OCI-LY3 (cell line): Measurements from ENCODE around the gene KRTAP10-4.

ENCODE experiments used
- H2AFZ ChIP-seq: fragments of 200-600, 300-600 bp; shearing (Covaris generic); 2 replicates; pipeline ENCODE4 v1.6.0; 2014; ENCODE audit warnings: antibody characterized with exemption, low read depth, low read length
- H3K27ac ChIP-seq: fragments of 200-600, 300-600 bp; sonication (generic); 2 replicates; pipeline ENCODE4 v1.5.1; 2014; ENCODE audit warnings: mild to moderate bottlenecking, low read length, moderate library complexity, mixed read lengths
- H3K27me3 ChIP-seq: fragments of 200-600, 300-600 bp; sonication (generic); 2 replicates; pipeline ENCODE4 v1.6.1; 2014; ENCODE audit warnings: low read depth, low read length, mixed read lengths
- H3K36me3 ChIP-seq: fragments of 200-600, 300-600 bp; sonication (generic); replicated peaks from 2 replicates; pipeline ENCODE3; 2014; ENCODE audit warnings: low read depth, low read length, mixed read lengths
- H3K4me1 ChIP-seq: fragments of 300-600, 200-600 bp; sonication (generic); 2 replicates; pipeline ENCODE4 v1.6.1; 2014; ENCODE audit warnings: low read length, mixed read lengths
- H3K4me2 ChIP-seq: fragments of 200-600, 300-600 bp; sonication (generic); 2 replicates; pipeline ENCODE4 v1.6.1; 2014; ENCODE audit warnings: low read length, mixed read lengths
- H3K4me3 ChIP-seq: fragments of 300-600, 200-600 bp; sonication (generic); 2 replicates; pipeline ENCODE4 v1.5.1; 2014; ENCODE audit warnings: antibody characterized with exemption, mild to moderate bottlenecking, low read length, moderate library complexity
- H3K79me2 ChIP-seq: fragments of 300-600, 200-600 bp; shearing (Covaris generic); 2 replicates; pipeline ENCODE4 v1.6.1; 2014; ENCODE audit warnings: mild to moderate bottlenecking, low read length, mixed read lengths
- H3K9ac ChIP-seq: fragments of 300-600, 200-600 bp; shearing (Covaris generic); 2 replicates; pipeline ENCODE4 v1.6.0; 2014; ENCODE audit warnings: mild to moderate bottlenecking, low read length, moderate library complexity
- H3K9me3 ChIP-seq: fragments of 200-600, 300-600 bp; shearing (Covaris generic); 2 replicates; pipeline ENCODE4 v1.6.1; 2014; ENCODE audit warnings: low read length, mixed read lengths; ENCODE audit not compliant: insufficient read depth
- H4K20me1 ChIP-seq: fragments of 200-600, 300-600 bp; sonication (generic); 2 replicates; pipeline ENCODE4 v1.6.1; 2016; ENCODE audit warnings: low read length, mixed read lengths; ENCODE audit not compliant: insufficient read depth
- CTCF ChIP-seq: fragments of 200-600, 300-600 bp; sonication (generic); IDR thresholded peaks from 2 replicates; pipeline ENCODE4 v1.5.1; 2014; ENCODE audit warnings: antibody characterized with exemption, low read length, low read depth
- EZH2phosphoT487 ChIP-seq: fragments of 200-600 bp; shearing (Covaris generic); IDR thresholded peaks from 2 replicates; pipeline ENCODE4 v1.6.1; 2018; ENCODE audit warnings: antibody characterized with exemption, mixed run types, low read depth

KRTAP10-4 gene

GRCh38 chr21:44531606-44532564 lies 41.6 kb upstream of the KRTAP10-4 start:
- no peak overlapping the region for H3K4me3 ChIP-seq
- H3K9ac ChIP-seq = no peak overlapping the region
- H2AFZ ChIP-seq = no peak overlapping the region
- no peaks in the 10 kb centered on the region for H3K79me2 ChIP-seq
- no peak overlapping the region for H3K27ac ChIP-seq
- H3K36me3 ChIP-seq = no peaks in the 10 kb centered on the region
- H3K27me3 ChIP-seq = no peaks in the 10 kb centered on the region
- no peaks in the 10 kb centered on the region for H3K9me3 ChIP-seq
- H4K20me1 ChIP-seq = no peaks in the 10 kb centered on the region
- TF ChIP-seq EZH2phosphoT487 (no peak), CTCF (no peak)
- no peak overlapping the region for H3K4me2 ChIP-seq
- H3K4me1 ChIP-seq = no peaks in the 10 kb centered on the region

- H3K9ac ChIP-seq = no peak overlapping the region
- H3K36me3 ChIP-seq = no peaks in the 10 kb centered on the region
- no peak overlapping the region for H3K4me3 ChIP-seq
- no peaks in the 10 kb centered on the region for H3K9me3 ChIP-seq
- H3K4me2 ChIP-seq = no peak overlapping the region
- H2AFZ ChIP-seq = no peak overlapping the region
- H3K27ac ChIP-seq = no peak overlapping the region
- H3K79me2 ChIP-seq = no peaks in the 10 kb centered on the region
- no peaks in the 10 kb centered on the region for H3K4me1 ChIP-seq
- H3K27me3 ChIP-seq = no peaks in the 10 kb centered on the region
- TF ChIP-seq CTCF = no peak
- no peak for TF ChIP-seq EZH2phosphoT487
- H4K20me1 ChIP-seq = no peaks in the 10 kb centered on the region
These were observed 40.8 kb upstream of the KRTAP10-4 start for GRCh38 chr21:44532712-44533111.

- Histone ChIP-seq H3K4me1 (no peaks in the 10 kb centered on the region), H3K27ac (no peak overlapping the region), H3K79me2 (no peaks in the 10 kb centered on the region), H3K9me3 (no peaks in the 10 kb centered on the region), H2AFZ (no peak overlapping the region), H3K4me2 (no peak overlapping the region), H3K27me3 (no peaks in the 10 kb centered on the region), H3K9ac (no peak overlapping the region), H3K4me3 (no peak overlapping the region), H4K20me1 (no peaks in the 10 kb centered on the region), H3K36me3 (no peaks in the 10 kb centered on the region)
- TF ChIP-seq CTCF = no peak
- no peak for TF ChIP-seq EZH2phosphoT487
These were observed 40.2 kb upstream of the KRTAP10-4 start for GRCh38 chr21:44533121-44533890.

GRCh38 chr21:44533891-44534627 lies 39.5 kb upstream of the KRTAP10-4 start:
- no peak overlapping the region for H3K27ac ChIP-seq
- H3K9me3 ChIP-seq = no peaks in the 10 kb centered on the region
- no peaks in the 10 kb centered on the region for H3K36me3 ChIP-seq
- no peak overlapping the region for H2AFZ ChIP-seq
- no peaks in the 10 kb centered on the region for H3K27me3 ChIP-seq
- no peak for TF ChIP-seq EZH2phosphoT487
- TF ChIP-seq CTCF = no peak
- H3K9ac ChIP-seq = no peak overlapping the region
- no peak overlapping the region for H3K4me2 ChIP-seq
- no peaks in the 10 kb centered on the region for H3K4me1 ChIP-seq
- H3K79me2 ChIP-seq = no peaks in the 10 kb centered on the region
- H4K20me1 ChIP-seq = no peaks in the 10 kb centered on the region
- no peak overlapping the region for H3K4me3 ChIP-seq
